ENCODE data around the gene BRIX1. TPM values are rescaled to one million over a fixed set of nuclear protein-coding genes. Genes with fewer than 3 reads are reported as not detected.

BRIX1 gene
- total and polyA plus RNA-seq, 2 of the 13 experiments (the other 11 are each of a cell fraction or from before 2014, with no cell fraction given), result 23.6 to 78.4 TPM

GRCh38 chr5:34900652-34901051, 14.9 kb upstream of the BRIX1 start:
- CTCF ChIA-PET (ENCODE audit: low intra/inter-chr PET ratio, low total read pairs), result no interaction called here

GRCh38 chr5:34903260-34903659, 12.3 kb upstream of the BRIX1 start:
- no peaks in the 10 kb centered on the region for H4K20me1 ChIP-seq (ENCODE audit: insufficient read depth, low read length)
- CTCF ChIA-PET (ENCODE audit: low intra/inter-chr PET ratio, low total read pairs), result no interaction called here
- no peak for FAIRE-seq
- ATAC-seq, result no peak
- WGBS (ENCODE audit: low lambda C conversion rate), result 100% methylated on average over 1 of the region's 1 CpG
- no peak for DNase-seq (ENCODE audit: low spot score)
- H2AFZ ChIP-seq (ENCODE audit: low read length), result no peak overlapping the region
- no peaks in the 10 kb centered on the region for H3K9me3 ChIP-seq (ENCODE audit: low read length)
- H3K4me2 ChIP-seq (ENCODE audit: low read depth, low read length), result no peak overlapping the region
- in situ Hi-C loops (cut with HindIII; ENCODE audit: extremely low pct_ligation_motif_present, low pct_unique_long_range_greater_than_20kb) (no loop called here), intact Hi-C loops (cut with micrococcal nuclease; ENCODE audit: unreplicated experiment) (no loop called here)
- BruUV-seq (replicated peaks), result no TSS peak
- H3K27me3 ChIP-seq (ENCODE audit: control insufficient read depth in 1 of 2, insufficient read depth in 2 of 2, low read length in 2 of 2), result no peaks in the 10 kb centered on the region
- no peak overlapping the region for H3K27ac ChIP-seq (ENCODE audit: extremely low read length, insufficient read depth, low read length)
- TF ChIP-seq HDAC6 (IDR thresholded peaks at IDR 0.05; ENCODE audit: low read depth, low read length) (no peak), ATRX (CRISPR knock-in tag; IDR thresholded peaks at IDR 0.05; ENCODE audit: borderline replicate concordance) (no peak), ZNF24 (IDR thresholded peaks at IDR 0.05) (no peak), BRCA1 (CRISPR knock-in tag; IDR thresholded peaks at IDR 0.05) (no peak), ZBTB8A (CRISPR knock-in tag; IDR thresholded peaks at IDR 0.05; ENCODE audit: borderline replicate concordance, low read depth) (no peak), MAF1 (CRISPR knock-in tag; IDR thresholded peaks at IDR 0.05; ENCODE audit: borderline replicate concordance) (no peak), HOXA9 (CRISPR knock-in tag; IDR thresholded peaks at IDR 0.05; ENCODE audit: borderline replicate concordance) (no peak)
- TF ChIP-seq, protein P1, sequence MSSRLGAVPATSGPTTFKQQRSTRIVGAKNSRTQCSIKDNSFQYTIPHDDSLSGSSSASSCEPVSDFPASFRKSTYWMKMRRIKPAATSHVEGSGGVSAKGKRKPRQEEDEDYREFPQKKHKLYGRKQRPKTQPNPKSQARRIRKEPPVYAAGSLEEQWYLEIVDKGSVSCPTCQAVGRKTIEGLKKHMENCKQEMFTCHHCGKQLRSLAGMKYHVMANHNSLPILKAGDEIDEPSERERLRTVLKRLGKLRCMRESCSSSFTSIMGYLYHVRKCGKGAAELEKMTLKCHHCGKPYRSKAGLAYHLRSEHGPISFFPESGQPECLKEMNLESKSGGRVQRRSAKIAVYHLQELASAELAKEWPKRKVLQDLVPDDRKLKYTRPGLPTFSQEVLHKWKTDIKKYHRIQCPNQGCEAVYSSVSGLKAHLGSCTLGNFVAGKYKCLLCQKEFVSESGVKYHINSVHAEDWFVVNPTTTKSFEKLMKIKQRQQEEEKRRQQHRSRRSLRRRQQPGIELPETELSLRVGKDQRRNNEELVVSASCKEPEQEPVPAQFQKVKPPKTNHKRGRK (CRISPR knock-in tag; IDR thresholded peaks at IDR 0.05), result no peak
- peaks cover 0 to 4% of the 10 kb centered on the region in 2 experiments; a peak in 2 of 5 replicates for H3K36me3 ChIP-seq (replicated peaks in 1 of 2; ENCODE audit: control insufficient read depth in 1 of 2, insufficient read depth in 2 of 2, low read length in 2 of 2)
- no peaks in the 10 kb centered on the region for H3K79me2 ChIP-seq (ENCODE audit: insufficient read depth, low read length)
- H3K4me1 ChIP-seq (ENCODE audit: insufficient read depth, low read length), result no peaks in the 10 kb centered on the region
- no peak overlapping the region for H3K9ac ChIP-seq (ENCODE audit: insufficient read depth, low read depth, low read length)
- H3K4me3 ChIP-seq (replicated peaks in 1 of 3; ENCODE audit: insufficient read depth in 1 of 3, low read depth in 2 of 3, low read length in 3 of 3), result no peak overlapping the region
- POLR2A ChIA-PET, result interaction anchor here (4.5 kb wide), 1 partner anchor 12 kb away, joined by 17 read pairs; the partner anchor contains the start of genes BRIX1 and RAD1

More at GRCh38 chr5:34900652-34901051, 14.9 kb upstream of the BRIX1 start:
- POLR2A ChIA-PET, result interaction anchor here (4.5 kb wide), 1 partner anchor 14 kb away, joined by 17 read pairs; the partner anchor contains the start of genes BRIX1 and RAD1
- Histone ChIP-seq H3K36me3 (replicated peaks in 1 of 2; ENCODE audit: control insufficient read depth in 1 of 2, insufficient read depth in 2 of 2, low read length in 2 of 2) (no peaks in the 10 kb centered on the region; a peak in 1 of 5 replicates), H3K9ac (ENCODE audit: insufficient read depth, low read depth, low read length) (no peak overlapping the region), H2AFZ (ENCODE audit: low read length) (no peak overlapping the region), H3K4me3 (replicated peaks in 1 of 3; ENCODE audit: insufficient read depth in 1 of 3, low read depth in 2 of 3, low read length in 3 of 3) (no peak overlapping the region), H3K79me2 (ENCODE audit: insufficient read depth, low read length) (no peaks in the 10 kb centered on the region), H3K4me1 (ENCODE audit: insufficient read depth, low read length) (no peaks in the 10 kb centered on the region), H3K27me3 (ENCODE audit: control insufficient read depth in 1 of 2, insufficient read depth in 2 of 2, low read length in 2 of 2) (no peaks in the 10 kb centered on the region), H3K4me2 (ENCODE audit: low read depth, low read length) (no peak overlapping the region), H3K27ac (ENCODE audit: extremely low read length, insufficient read depth, low read length) (no peak overlapping the region), H4K20me1 (ENCODE audit: insufficient read depth, low read length) (no peaks in the 10 kb centered on the region), H3K9me3 (ENCODE audit: low read length) (no peaks in the 10 kb centered on the region)
- no TSS peak for BruUV-seq (replicated peaks)
- no peak for FAIRE-seq
- in situ Hi-C loops (cut with HindIII; ENCODE audit: extremely low pct_ligation_motif_present, low pct_unique_long_range_greater_than_20kb) (no loop called here), intact Hi-C loops (cut with micrococcal nuclease; ENCODE audit: unreplicated experiment) (no loop called here)
- WGBS (ENCODE audit: low lambda C conversion rate), result 89% methylated on average over 6 of the region's 6 CpGs
- TF ChIP-seq, protein P2, sequence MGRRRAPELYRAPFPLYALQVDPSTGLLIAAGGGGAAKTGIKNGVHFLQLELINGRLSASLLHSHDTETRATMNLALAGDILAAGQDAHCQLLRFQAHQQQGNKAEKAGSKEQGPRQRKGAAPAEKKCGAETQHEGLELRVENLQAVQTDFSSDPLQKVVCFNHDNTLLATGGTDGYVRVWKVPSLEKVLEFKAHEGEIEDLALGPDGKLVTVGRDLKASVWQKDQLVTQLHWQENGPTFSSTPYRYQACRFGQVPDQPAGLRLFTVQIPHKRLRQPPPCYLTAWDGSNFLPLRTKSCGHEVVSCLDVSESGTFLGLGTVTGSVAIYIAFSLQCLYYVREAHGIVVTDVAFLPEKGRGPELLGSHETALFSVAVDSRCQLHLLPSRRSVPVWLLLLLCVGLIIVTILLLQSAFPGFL (CRISPR knock-in tag; IDR thresholded peaks at IDR 0.05), result no peak
- TF ChIP-seq SKI (IDR thresholded peaks at IDR 0.05; ENCODE audit: partially characterized antibody) (no peak), TFDP2 (CRISPR knock-in tag; IDR thresholded peaks at IDR 0.05) (no peak), ZNF552 (CRISPR knock-in tag; IDR thresholded peaks at IDR 0.05; ENCODE audit: borderline replicate concordance) (no peak)
- no peak for DNase-seq (ENCODE audit: low spot score)
- no peak for ATAC-seq

All from HepG2 (cell line).